Measurements from ENCODE around the gene POLG. TPM values are rescaled to one million over a fixed set of nuclear protein-coding genes. Genes with fewer than 3 reads are reported as not detected.

POLG gene
- total and polyA plus RNA-seq, 9 donors, result 19.8 to 52.0 (median 42.8) TPM

DNA sequence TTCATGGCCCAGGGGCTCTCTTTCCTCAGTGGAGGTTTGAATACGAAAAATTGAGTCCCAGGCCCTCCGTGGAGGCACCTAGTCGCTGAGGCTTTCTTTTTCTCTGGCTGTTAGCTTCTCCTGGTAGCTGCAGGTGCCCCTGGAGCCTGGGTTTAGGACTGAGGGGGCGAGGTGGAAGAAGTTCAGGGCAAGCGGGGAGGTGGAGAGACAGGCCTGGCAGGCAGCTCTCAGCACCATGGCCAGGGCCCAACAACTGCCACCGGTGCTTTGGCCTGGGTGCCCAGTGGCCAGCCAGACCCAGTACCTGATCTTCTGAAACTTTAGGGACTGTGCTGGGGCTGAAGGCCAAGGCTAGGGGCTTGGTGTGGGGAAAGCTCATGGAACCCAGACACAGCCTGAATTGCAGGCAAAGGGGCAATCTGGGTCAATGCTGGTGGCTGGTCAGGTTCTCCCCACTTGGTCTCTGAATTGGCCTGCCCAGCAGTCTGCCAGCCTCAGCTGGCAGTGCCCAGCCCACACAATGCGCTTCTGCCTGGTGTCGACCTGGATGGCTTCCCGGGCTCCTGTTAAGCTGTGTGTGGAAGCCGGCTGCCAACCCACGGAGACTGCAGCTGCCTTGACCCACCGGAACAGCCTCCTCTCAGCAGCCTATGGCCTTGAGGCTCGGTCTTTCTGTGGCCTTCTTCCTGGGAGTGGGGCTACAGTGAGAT lies 30.3 kb upstream of the POLG start:
- Histone ChIP-seq H3K9me3 (no peaks in the 10 kb centered on the region), H3K4me1 (ENCODE audit: insufficient read depth) (peaks cover 2% of the 10 kb centered on the region), H3K36me3 (no peaks in the 10 kb centered on the region), H3K27ac (no peak overlapping the region), H3K27me3 (no peaks in the 10 kb centered on the region), H3K4me3 (no peak overlapping the region)
- intact Hi-C loops (cut with DNase I), result no loop called here
- TF ChIP-seq CTCF (IDR thresholded peaks at IDR 0.05), result no peak
- TF ChIP-seq EP300 (IDR thresholded peaks at IDR 0.05), result no peak
- no peak for TF ChIP-seq POLR2A (IDR thresholded peaks at IDR 0.05)
- WGBS, 3 donors, result 17 to 27% (median 24%) methylated on average over 13 of the region's 13 CpGs
- DNase-seq, result no peak

GRCh38 chr15:89364341-89364740 lies 29.7 kb upstream of the POLG start:
- intact Hi-C loops (cut with DNase I), result no loop called here
- no peak for TF ChIP-seq POLR2A (IDR thresholded peaks at IDR 0.05)
- TF ChIP-seq CTCF (IDR thresholded peaks at IDR 0.05), result no peak
- Histone ChIP-seq H3K36me3 (no peaks in the 10 kb centered on the region), H3K4me1 (ENCODE audit: insufficient read depth) (peaks cover 4% of the 10 kb centered on the region), H3K27ac (no peak overlapping the region), H3K4me3 (no peak overlapping the region), H3K27me3 (no peaks in the 10 kb centered on the region), H3K9me3 (no peaks in the 10 kb centered on the region)
- WGBS, 3 donors, result 18 to 28% (median 28%) methylated on average over 6 of the region's 6 CpGs
- no peak for DNase-seq

- Histone ChIP-seq H3K27ac (no peak overlapping the region), H3K27me3 (no peaks in the 10 kb centered on the region), H3K9me3 (no peaks in the 10 kb centered on the region), H3K4me3 (no peak overlapping the region), H3K4me1 (ENCODE audit: insufficient read depth) (peaks cover 6% of the 10 kb centered on the region), H3K36me3 (no peaks in the 10 kb centered on the region)
- no peak for DNase-seq
- intact Hi-C loops (cut with DNase I), result no loop called here
- TF ChIP-seq POLR2A (IDR thresholded peaks at IDR 0.05) (no peak), CTCF (IDR thresholded peaks at IDR 0.05) (no peak), EP300 (IDR thresholded peaks at IDR 0.05) (no peak)
- 16 to 25% (median 17%) methylated on average over 4 of the region's 4 CpGs for WGBS, 3 donors
Measured at GRCh38 chr15:89363770-89364169, 29.1 kb upstream of the POLG start.

GRCh38 chr15:89363133-89363532 lies 28.5 kb upstream of the POLG start:
- DNase-seq, result no peak
- TF ChIP-seq CTCF (IDR thresholded peaks at IDR 0.05), result no peak
- no peak for TF ChIP-seq POLR2A (IDR thresholded peaks at IDR 0.05)
- no peaks in the 10 kb centered on the region for H3K36me3 ChIP-seq
- H3K4me3 ChIP-seq, result no peak overlapping the region
- intact Hi-C loops (cut with DNase I), result no loop called here
- peaks cover 6% of the 10 kb centered on the region for H3K4me1 ChIP-seq (ENCODE audit: insufficient read depth)
- WGBS, 3 donors, result 9 to 12% (median 10%) methylated on average over 6 of the region's 6 CpGs
- H3K27ac ChIP-seq, result no peak overlapping the region
- H3K9me3 ChIP-seq, result no peaks in the 10 kb centered on the region
- no peaks in the 10 kb centered on the region for H3K27me3 ChIP-seq
